Ascending aorta (tissue), 2 donors: Measurements from ENCODE around the gene ZNF134. TPM values are rescaled to one million over a fixed set of nuclear protein-coding genes. Genes with fewer than 3 reads are reported as not detected.

Experiments used
- DNase-seq, 2 donors: peaks; one replicate each; pipeline ENCODE4 v3.0.0-alpha.2; 2019; ENCODE audit warnings: low spot score in 2 of 2
- H3K27ac ChIP-seq, 2 donors: fragments of 200-600 bp; sonication (generic); one replicate each; pipeline ENCODE4 v1.5.1; 2016 to 2017; ENCODE audit warnings: mild to moderate bottlenecking in 1 of 2
- H3K27me3 ChIP-seq: fragments of 200-600 bp; sonication (generic); one replicate; pipeline ENCODE4 v1.5.1; 2017
- H3K36me3 ChIP-seq, 2 donors: fragments of 200-600 bp; sonication (generic); one replicate each; pipeline ENCODE4 v1.5.1; 2016
- H3K4me1 ChIP-seq, 2 donors: fragments of 200-600 bp; sonication (generic); one replicate each; pipeline ENCODE4 v1.5.1; 2016 to 2017; ENCODE audit warnings: mild to moderate bottlenecking in 1 of 2
- H3K4me3 ChIP-seq, 2 donors: fragments of 200-600 bp; sonication (generic); one replicate each; pipeline ENCODE4 v1.5.1; 2016 to 2017; ENCODE audit warnings: mild to moderate bottlenecking in 1 of 2
- H3K9me3 ChIP-seq, 2 donors: fragments of 200-600 bp; sonication (generic); one replicate each; pipeline ENCODE4 v1.5.1; 2016
- CTCF ChIP-seq, 3 experiments: fragments of 200-600 bp in 2 of 3; fragments of 450-650 bp in 1 of 3; sonication (generic) in 2 of 3; IDR thresholded peaks; one replicate each; pipeline ENCODE4 v1.5.1; 2016 to 2019; ENCODE audit warnings: antibody characterized with exemption in 3 of 3, mild to moderate bottlenecking in 1 of 3, moderate library complexity in 1 of 3
- intact Hi-C: fragments of 100-400 bp; cut with DNase I; formaldehyde crosslinking; loops from one replicate; pipeline ENCODE4 v1.15.1; 2023
- total RNA-seq: library from RNA; depleted of rRNA; stranded (reverse); fragments of >200 nt; gene quantifications from one replicate; pipeline ENCODE4 v1.1.0, GENCODE V29; 2016

The ZNF134 gene
- total RNA-seq, 1 donor from 2014 or later = 1.7 TPM

GRCh38 chr19:57578487-57579205 is 35.4 kb upstream of the ZNF134 start, which contains the start of gene ZNF416:
Gene ZNF416 (minus strand): TSS chr19:57578911. CDS start chr19:57578704, 207 bp downstream.
- peak within 1 kb of the TSS; percentile 87 to 91 for H3K4me3 ChIP-seq
- peak in 1 of 3 experiments; percentile 14 for TF ChIP-seq CTCF (IDR thresholded peaks at IDR 0.05)
- intact Hi-C loops = loop anchor here (1.0 to 10.0 kb wide), 8 partner anchors 19 to 424 kb away; partner anchors contain the start of genes ZNF419, ZNF530, ZNF548 and ZNF549

GRCh38 chr19:57583104-57583520 is 30.9 kb upstream of the ZNF134 start:
- Histone ChIP-seq H3K27me3 (no peaks in the 10 kb centered on the region), H3K4me1 (peaks cover 0 to 11% of the 10 kb centered on the region in 2 donors), H3K4me3 (peak overlapping the region; percentile 61 to 68), H3K36me3 (peaks cover 9 to 11% of the 10 kb centered on the region in 2 donors), H3K27ac (no peak overlapping the region), H3K9me3 (peaks cover 15 to 39% of the 10 kb centered on the region in 2 donors)
- no peak for TF ChIP-seq CTCF (IDR thresholded peaks at IDR 0.05)
- intact Hi-C loops = loop anchor here (5.0 to 10.0 kb wide), 3 partner anchors 99 to 1268 kb away; partner anchors contain the start of genes ZNF329, ZNF551 and ZSCAN5A
- DNase-seq = no peak

More at GRCh38 chr19:57578487-57579205, 35.4 kb upstream of the ZNF134 start, which contains the start of gene ZNF416:
- peak within 1 kb of the TSS; percentile 39 to 62 for H3K27ac ChIP-seq
- peak; percentile 92 to 99 for DNase-seq
- no peaks in the 10 kb centered on the region for H3K27me3 ChIP-seq
- H3K36me3 ChIP-seq = peaks cover 34 to 35% of the 10 kb centered on the region in 2 donors
- peaks cover 34 to 42% of the 10 kb centered on the region in 2 donors for H3K9me3 ChIP-seq
- H3K4me1 ChIP-seq = peaks cover 0 to 14% of the 10 kb centered on the region in 2 donors

GRCh38 chr19:57583521-57584416 is 30.3 kb upstream of the ZNF134 start, which contains the start of gene ZIK1:
Gene ZIK1 (plus strand): TSS chr19:57584145. CDS start chr19:57584357, 212 bp downstream.
- peak; percentile 39 to 94 for DNase-seq
- intact Hi-C loops = loop anchor here (5.0 to 10.0 kb wide), 3 partner anchors 99 to 1269 kb away; partner anchors contain the start of genes ZNF329, ZNF551 and ZSCAN5A
- H3K4me3 ChIP-seq = peak within 1 kb of the TSS; percentile 61 to 68

GRCh38 chr19:57587529-57587928 is 26.5 kb upstream of the ZNF134 start:
- no peaks in the 10 kb centered on the region for H3K27me3 ChIP-seq
- H3K4me3 ChIP-seq = no peak overlapping the region
- peaks cover 0 to 5% of the 10 kb centered on the region in 2 donors for H3K4me1 ChIP-seq
- no peak for DNase-seq
- peaks cover 51 to 79% of the 10 kb centered on the region in 2 donors for H3K9me3 ChIP-seq
- peaks cover 39 to 46% of the 10 kb centered on the region in 2 donors for H3K36me3 ChIP-seq
- intact Hi-C loops = loop anchor here (10.0 kb wide), 2 partner anchors 567 to 1273 kb away; partner anchors contain the start of genes ZNF329 and ZSCAN5A
- no peak for TF ChIP-seq CTCF (IDR thresholded peaks at IDR 0.05)
- no peak overlapping the region for H3K27ac ChIP-seq

More at GRCh38 chr19:57583521-57584416, 30.3 kb upstream of the ZNF134 start, which contains the start of gene ZIK1:
- Histone ChIP-seq H3K36me3 (peaks cover 16% of the 10 kb centered on the region in 2 donors), H3K27ac (peak within 1 kb of the TSS in 1 of 2 donors; percentile 15), H3K27me3 (no peaks in the 10 kb centered on the region), H3K9me3 (peaks cover 17 to 45% of the 10 kb centered on the region in 2 donors), H3K4me1 (peaks cover 0 to 8% of the 10 kb centered on the region in 2 donors)
- TF ChIP-seq CTCF (IDR thresholded peaks at IDR 0.05) = no peak

- Histone ChIP-seq H3K27ac (no peak overlapping the region), H3K4me1 (peaks cover 0 to 4% of the 10 kb centered on the region in 2 donors), H3K36me3 (peaks cover 3 to 15% of the 10 kb centered on the region in 2 donors), H3K9me3 (peaks cover 1 to 39% of the 10 kb centered on the region in 2 donors), H3K27me3 (no peaks in the 10 kb centered on the region), H3K4me3 (peak overlapping the region; percentile 56 to 70)
- intact Hi-C loops = loop anchor here (1.0 kb wide), 1 partner anchor 20 kb away; no protein-coding TSS in a partner anchor
- no peak for DNase-seq
- no peak for TF ChIP-seq CTCF (IDR thresholded peaks at IDR 0.05)
These were observed 14.7 kb upstream of the ZNF134 start for GRCh38 chr19:57599377-57599760.
